Stimulated activated CD4-positive, alpha-beta T cell treated with anti-CD3 and anti-CD28 coated beads, Interleukin-15, amount 100 ng/mL, for 1 hour (primary cell): ENCODE measurements around the gene CROCC2.
"Not testable (repeated sequence)": the region's sequence is repeated elsewhere in the genome, so short reads cannot be mapped to it uniquely, and the experiment has no call there.

Source experiments
- DNase-seq, 2 donors: peaks; one replicate each; pipeline ENCODE4 v3.0.0-alpha.2; 2020; ENCODE audit warnings: low read depth in 1 of 2, low spot score in 1 of 2

The CROCC2 gene

DNA sequence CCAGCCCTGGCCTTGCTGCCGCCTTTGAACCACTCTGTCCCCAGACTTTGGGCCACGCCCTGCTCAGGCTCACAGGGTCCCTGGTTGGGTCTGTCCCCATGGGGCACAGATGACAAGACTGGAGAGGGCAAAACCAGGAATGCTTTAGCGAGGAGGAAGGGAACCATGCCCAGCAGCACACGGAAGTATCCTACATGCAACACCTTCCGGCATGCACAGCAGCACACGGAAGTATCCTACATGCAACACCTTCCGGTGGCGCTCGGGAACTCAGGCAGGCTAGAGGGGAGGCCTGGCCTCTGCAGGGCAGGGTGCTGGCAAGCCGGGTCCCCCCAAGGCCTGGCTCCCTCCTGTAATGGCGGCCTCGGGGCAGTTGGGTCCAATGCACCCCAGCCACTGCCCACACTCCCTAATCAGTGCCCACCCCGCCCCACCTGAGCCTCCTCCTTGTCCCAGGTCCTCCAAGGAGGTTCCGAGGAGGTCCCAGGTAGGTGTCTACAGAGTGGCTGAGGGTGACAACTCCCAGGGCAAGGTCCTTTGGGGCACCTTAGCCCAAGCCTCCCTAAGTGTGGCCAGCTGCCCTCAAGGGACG is 58.7 kb downstream of the CROCC2 start:
- no peak for DNase-seq

DNA sequence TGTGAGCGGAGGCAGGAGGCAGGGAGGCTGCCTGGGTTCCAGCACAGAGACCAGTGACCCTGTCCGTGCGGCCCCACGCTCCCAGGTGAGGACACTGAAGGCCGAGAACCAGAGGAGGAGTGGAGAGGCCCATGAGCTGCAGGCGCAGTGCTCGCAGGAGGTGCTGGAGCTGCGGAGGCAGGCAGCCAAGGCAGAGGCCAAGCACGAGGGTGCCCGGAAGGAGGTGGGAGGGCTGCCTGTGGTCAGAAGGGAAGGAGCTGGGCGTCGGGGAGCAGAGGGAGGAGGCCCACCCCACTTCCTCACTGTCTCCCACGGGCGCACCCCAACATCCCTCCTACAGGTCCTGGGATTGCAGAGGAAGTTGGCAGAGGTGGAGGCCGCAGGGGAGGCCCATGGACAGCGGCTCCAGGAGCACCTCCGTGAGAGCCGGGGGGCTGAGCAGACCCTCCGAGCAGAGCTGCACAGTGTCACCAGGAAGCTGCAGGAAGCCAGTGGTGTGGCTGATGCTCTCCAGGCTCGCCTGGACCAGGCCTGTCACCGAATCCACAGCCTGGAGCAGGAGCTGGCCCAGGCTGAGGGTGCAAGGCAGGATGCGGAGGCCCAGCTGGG is 59.3 kb downstream of the CROCC2 start:
- no peak for DNase-seq

- DNase-seq = no peak
Measured at GRCh38 chr2:240965905-240966456, 59.8 kb downstream of the CROCC2 start.

- DNase-seq = no peak
Measured at GRCh38 chr2:240966457-240966905, 60.3 kb downstream of the CROCC2 start.

GRCh38 chr2:240966906-240967680 is 61.0 kb downstream of the CROCC2 start:
- no peak for DNase-seq

DNA sequence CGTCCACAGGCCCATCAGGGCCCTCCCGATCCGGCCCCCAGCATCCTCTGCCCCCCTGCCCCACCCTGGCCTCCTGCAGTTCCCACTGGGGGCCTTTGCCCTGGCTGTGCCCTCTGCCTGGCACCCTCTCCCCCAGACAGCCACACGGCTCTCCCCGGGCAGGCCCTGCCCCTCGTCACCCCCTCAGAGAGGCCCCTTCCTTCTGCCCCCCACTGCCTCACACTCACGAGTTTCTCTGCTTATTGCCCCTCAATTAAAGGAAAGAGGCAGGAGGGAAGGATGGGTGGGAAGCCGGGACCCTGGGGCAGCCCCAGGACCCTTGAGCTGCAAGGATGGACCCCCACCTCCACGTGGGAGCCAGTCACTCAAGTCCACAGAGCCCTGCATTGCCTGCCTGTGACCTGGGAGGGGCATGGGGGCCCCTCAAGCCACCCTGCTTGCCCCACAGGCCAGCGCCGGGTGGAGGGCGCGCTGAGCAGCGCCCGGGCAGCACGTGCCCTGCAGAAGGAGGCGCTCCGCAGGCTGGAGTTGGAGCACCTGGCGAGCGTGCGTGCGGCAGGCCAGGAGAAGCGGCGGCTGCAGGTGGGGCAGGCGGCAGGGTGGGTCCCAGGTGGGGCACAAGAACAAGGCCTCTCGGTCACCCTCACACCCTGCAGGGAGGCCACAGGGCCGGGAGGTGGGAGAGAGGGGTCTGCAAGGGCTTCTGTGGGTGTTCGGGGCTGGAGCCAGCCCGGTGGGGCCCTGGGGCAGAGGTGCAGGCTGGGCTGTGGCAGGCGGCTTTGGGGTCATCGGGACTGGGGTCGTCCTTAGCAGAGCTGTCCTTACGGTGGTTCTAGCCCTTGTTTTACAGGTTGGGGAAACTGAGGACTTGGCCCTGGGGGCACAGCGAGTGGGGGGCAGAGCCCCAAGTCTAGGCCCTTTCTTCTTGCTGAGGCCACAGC is 61.8 kb downstream of the CROCC2 start:
- no peak for DNase-seq

GRCh38 chr2:240968731-240969624 is 62.8 kb downstream of the CROCC2 start:
- DNase-seq = no peak

DNA sequence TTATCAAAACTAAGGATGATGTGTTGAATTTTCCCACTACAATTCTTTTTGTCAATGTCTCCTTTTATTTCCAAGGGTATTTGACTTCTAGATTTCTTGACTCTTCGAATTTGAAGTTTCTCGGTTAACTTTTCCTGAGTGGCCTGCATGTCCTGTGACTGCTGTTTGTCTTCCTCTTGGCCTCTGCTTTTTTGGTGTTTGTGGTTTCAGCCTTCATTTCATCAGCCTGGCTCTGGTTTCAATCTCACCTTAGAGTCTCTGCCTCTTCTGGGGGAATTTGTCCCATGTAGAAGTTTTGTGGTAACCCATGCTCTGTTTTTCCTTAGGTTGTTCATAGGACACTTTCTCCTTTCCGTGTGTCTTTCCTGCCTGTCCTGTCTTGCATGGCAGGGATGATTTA is 64.0 kb downstream of the CROCC2 start:
- no peak for DNase-seq

DNA sequence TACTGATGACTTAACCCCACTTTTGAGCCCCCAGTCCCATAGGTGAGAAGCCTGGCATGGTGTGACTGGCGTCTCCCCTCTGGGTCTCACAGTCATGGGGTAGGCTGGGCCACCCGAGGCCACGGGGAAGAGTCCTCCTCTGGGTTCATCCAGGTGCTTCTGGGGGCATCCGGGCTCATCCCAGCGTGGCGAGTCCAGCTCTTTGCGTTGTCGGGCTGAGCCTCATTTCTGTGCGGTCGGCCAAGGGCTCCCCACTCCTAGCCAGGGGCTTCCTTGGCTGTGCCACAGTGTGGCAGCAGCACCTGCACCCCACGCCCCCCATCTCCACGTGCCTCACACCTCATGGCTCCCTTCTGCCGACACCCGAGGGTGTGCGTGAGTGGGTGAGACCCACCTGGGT is 64.7 kb downstream of the CROCC2 start:
- DNase-seq = no peak

DNA sequence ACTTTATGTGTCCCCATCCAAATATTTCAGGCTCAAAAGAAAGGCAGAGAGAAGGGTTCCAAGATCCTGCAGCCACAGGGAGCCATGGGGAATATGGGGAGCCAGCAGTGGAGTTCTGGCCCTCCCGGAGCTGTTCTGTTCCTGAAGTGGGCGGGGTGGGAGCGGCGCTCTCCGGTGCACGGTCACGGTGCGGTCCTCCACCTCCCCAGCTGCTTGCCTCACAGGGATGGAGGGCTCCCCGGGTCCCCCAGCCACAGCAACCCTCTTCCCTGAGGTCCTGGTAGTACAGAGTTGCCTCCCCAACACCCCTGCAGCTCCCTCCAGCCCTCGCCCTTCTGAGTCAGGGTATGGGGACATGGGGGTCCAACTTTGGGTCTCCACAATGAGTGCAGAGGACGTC is 66.1 kb downstream of the CROCC2 start:
- no peak for DNase-seq

DNA sequence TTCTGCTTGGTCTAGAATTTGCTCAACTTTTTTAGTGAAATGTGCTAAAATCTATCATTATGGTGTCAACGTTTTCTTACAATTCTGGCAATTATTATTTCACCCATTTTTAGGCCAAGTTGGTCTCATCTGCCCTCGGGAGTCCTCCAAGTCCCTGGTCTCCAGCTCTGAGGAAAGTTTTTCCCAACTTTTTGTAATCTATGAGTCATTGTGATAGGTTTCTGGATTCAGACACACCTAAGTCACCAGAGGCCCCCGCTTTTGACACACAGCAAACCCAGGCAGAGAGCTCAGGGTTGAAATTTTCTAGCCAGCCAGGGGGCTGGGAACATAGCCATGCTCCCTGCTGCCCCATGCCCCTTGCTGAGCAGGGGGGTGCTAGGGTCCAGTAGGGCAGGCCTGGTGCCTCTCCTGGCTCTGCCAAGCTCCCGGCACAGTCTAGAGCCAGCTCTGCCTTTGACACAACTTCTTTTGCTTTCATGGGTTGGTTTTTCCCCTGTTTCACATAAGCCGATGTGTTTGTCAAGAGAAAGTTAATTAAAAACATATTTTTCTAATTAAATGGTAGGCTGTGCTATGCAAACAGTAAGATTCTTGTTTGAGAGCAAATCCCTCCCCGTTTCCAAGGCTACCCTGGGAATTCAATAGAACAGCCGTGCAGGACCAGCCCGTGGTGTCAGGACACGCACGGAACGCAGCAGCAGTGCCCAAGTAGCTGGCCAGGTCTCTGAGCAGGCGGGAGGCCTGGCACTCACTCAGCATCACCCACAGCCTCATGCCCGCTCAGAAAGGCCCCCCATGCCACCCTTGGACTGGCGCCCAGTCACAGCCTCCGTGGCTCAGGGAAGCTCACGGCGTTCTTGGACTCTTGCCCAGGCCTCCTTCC is 66.7 kb downstream of the CROCC2 start:
- no peak for DNase-seq

GRCh38 chr2:240974771-240975572 is 68.8 kb downstream of the CROCC2 start:
- DNase-seq = no peak

- not testable (repeated sequence) for DNase-seq
Measured at GRCh38 chr2:240975903-240976302, 69.8 kb downstream of the CROCC2 start.

DNA sequence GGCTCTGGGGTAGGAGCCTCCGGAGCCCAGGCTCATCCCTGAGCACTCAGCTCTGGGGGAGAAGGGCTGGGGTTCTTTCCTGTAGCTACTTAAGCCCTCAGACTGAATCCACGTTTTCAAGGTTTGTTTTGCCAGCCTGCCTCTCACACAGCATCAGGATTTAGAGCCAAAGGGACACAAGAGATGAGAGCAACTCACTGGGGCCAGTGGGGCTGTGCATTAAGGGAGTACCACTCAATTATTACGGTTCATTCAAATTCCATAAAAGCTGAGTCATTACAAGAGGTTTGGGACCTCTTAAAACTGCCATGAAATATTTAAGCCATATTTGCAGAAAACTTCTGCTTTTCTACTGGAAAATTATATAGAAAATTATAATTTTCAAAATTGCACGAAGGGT is 75.1 kb downstream of the CROCC2 start:
- DNase-seq = no peak

GRCh38 chr2:240981871-240982800 is 76.0 kb downstream of the CROCC2 start:
- no peak for DNase-seq

DNA sequence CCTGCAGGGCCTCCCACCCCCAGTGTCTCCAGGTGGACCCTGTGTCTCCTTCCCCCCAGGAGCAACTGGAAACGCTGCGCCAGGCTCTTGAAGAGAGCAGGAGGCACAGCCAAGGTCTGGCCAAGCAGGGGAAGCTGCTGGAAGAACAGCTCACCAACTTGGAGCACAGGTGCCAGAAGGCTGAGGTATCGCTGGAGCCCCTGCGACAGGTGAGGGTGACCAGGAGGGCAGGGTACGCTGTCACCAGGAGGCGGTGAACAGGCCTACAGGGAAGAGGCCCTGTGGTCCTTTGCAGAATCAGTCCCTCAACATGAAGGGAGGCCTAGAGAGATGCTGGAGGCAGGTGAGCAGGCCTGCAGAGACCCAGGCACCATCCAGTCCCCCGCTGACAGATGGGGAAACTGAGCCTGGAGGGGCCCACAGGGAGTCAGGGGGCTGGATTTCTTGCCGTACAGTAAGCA is 76.7 kb downstream of the CROCC2 start:
- no peak for DNase-seq
